DMS53 (cell line): ENCODE results near the gene FER.
"Not testable (repeated sequence)": the region's sequence is repeated elsewhere in the genome, so short reads cannot be mapped to it uniquely, and the experiment has no call there.

Experiments used
- DNase-seq: peaks from one replicate; lab custom pipeline; 2025; lab: John Stamatoyannopoulos, UW

The FER gene

GRCh38 chr5:108966910-108967309 is 219.2 kb downstream of the FER start:
- no peak for DNase-seq

GRCh38 chr5:108974594-108974993 is 226.9 kb downstream of the FER start:
- no peak for DNase-seq

- DNase-seq: no peak
Observed at GRCh38 chr5:108975697-108976096, 228.0 kb downstream of the FER start.

- DNase-seq: no peak
Observed at GRCh38 chr5:108983461-108984092, 235.9 kb downstream of the FER start.

- no peak for DNase-seq
Observed at GRCh38 chr5:108989761-108990392, 242.2 kb downstream of the FER start.

- DNase-seq: not testable (repeated sequence)
Observed at GRCh38 chr5:108992396-108993085, 244.8 kb downstream of the FER start.

- DNase-seq: not testable (repeated sequence)
Observed at GRCh38 chr5:108993440-108993839, 245.7 kb downstream of the FER start.

- no peak for DNase-seq
Observed at GRCh38 chr5:108997720-108998119, 250.0 kb downstream of the FER start.

GRCh38 chr5:108998216-108998615 is 250.5 kb downstream of the FER start:
- DNase-seq: no peak

- DNase-seq: no peak
Observed at GRCh38 chr5:109003928-109004327, 256.2 kb downstream of the FER start.

GRCh38 chr5:109005297-109006009 is 257.8 kb downstream of the FER start:
- no peak for DNase-seq

GRCh38 chr5:109006129-109006528 is 258.4 kb downstream of the FER start:
- no peak for DNase-seq

- no peak for DNase-seq
Observed at GRCh38 chr5:109016300-109016699, 268.6 kb downstream of the FER start.

- DNase-seq: no peak
Observed at GRCh38 chr5:109022056-109022455, 274.4 kb downstream of the FER start.

GRCh38 chr5:109025729-109026128 is 278.0 kb downstream of the FER start:
- not testable (repeated sequence) for DNase-seq

- DNase-seq: no peak
Observed at GRCh38 chr5:109027983-109028607, 280.4 kb downstream of the FER start.

- DNase-seq: no peak
Observed at GRCh38 chr5:109028608-109029299, 281.1 kb downstream of the FER start.

GRCh38 chr5:109029847-109030246 is 282.1 kb downstream of the FER start:
- no peak for DNase-seq

- no peak for DNase-seq
Observed at GRCh38 chr5:109030360-109031143, 282.9 kb downstream of the FER start.

GRCh38 chr5:109034306-109034705 is 286.6 kb downstream of the FER start:
- DNase-seq: no peak

GRCh38 chr5:109035436-109035835 is 287.7 kb downstream of the FER start:
- DNase-seq: no peak
